ENCODE results near the gene ZMYM1. TPM values are rescaled to one million over a fixed set of nuclear protein-coding genes. Genes with fewer than 3 reads are reported as not detected.
"Not testable (repeated sequence)": the region's sequence is repeated elsewhere in the genome, so short reads cannot be mapped to it uniquely, and the experiment has no call there.

ZMYM1 gene
- total RNA-seq, 1 donor from 2014 or later, result 29.1 TPM

DNA sequence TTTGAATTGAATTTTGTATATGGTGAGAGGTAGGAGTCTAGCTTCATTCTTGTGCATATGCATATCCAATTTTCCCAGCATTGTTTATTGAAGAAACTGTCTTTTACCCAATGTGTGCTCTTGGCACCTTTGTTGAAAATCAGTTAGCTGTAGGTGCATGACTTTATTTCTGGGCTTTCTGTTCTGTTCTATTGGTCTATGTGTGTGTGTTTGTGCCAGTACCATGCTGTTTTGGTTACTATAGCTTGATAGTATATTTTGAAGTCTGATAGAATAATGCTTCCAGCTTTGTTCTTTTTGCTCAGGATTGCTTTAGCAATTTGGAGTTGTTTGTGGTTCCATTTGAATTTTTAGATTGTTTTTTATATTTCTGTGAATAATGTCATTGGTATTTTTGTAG is 9.4 kb upstream of the ZMYM1 start:
- H3K4me1 Mint-ChIP-seq (ENCODE audit: unreplicated experiment), result no peaks in the 10 kb centered on the region
- TF ChIP-seq, protein P1, sequence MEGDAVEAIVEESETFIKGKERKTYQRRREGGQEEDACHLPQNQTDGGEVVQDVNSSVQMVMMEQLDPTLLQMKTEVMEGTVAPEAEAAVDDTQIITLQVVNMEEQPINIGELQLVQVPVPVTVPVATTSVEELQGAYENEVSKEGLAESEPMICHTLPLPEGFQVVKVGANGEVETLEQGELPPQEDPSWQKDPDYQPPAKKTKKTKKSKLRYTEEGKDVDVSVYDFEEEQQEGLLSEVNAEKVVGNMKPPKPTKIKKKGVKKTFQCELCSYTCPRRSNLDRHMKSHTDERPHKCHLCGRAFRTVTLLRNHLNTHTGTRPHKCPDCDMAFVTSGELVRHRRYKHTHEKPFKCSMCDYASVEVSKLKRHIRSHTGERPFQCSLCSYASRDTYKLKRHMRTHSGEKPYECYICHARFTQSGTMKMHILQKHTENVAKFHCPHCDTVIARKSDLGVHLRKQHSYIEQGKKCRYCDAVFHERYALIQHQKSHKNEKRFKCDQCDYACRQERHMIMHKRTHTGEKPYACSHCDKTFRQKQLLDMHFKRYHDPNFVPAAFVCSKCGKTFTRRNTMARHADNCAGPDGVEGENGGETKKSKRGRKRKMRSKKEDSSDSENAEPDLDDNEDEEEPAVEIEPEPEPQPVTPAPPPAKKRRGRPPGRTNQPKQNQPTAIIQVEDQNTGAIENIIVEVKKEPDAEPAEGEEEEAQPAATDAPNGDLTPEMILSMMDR (IDR thresholded peaks at IDR 0.05; ENCODE audit: unreplicated experiment), result no peak
- H3K27me3 Mint-ChIP-seq (ENCODE audit: unreplicated experiment), result peaks cover 4% of the 10 kb centered on the region
- H3K9me3 Mint-ChIP-seq (ENCODE audit: unreplicated experiment), result no peaks in the 10 kb centered on the region
- no peak overlapping the region for H3K4me3 Mint-ChIP-seq (ENCODE audit: unreplicated experiment)
- no peak overlapping the region for H3K27ac Mint-ChIP-seq (ENCODE audit: unreplicated experiment)
- no peak for DNase-seq (ENCODE audit: low spot score)
- no peaks in the 10 kb centered on the region for H3K36me3 Mint-ChIP-seq (ENCODE audit: low read depth, unreplicated experiment)

DNA sequence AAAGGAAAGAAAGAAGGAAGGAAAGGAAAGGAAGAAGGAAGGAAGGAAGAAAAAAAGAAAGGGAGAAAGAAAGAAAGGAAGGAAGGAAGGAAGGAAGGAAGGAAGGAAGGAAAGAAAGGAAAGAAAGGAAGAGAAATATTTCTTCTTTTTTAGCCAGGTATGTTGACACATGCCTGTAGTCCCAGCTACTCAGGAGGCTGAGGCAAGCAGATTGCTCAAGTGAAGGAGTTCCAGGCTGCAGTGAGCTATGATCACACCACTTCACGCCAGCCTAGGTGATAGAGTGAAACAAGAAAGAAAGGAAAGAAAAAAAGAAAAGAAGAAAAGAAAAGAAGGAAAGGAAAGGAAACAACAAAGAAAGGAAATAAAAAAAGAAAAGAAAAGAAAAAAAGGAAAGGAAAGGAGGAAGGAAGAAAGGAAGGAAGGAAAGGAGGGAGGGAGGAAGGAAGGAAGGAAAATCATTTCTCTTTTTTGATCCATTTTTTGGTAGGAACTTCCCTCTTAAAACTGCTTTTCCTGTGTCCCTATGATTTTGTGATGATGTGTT is 5.8 kb upstream of the ZMYM1 start:
- no peak for DNase-seq (ENCODE audit: low spot score)
- peaks cover 6% of the 10 kb centered on the region for H3K27me3 Mint-ChIP-seq (ENCODE audit: unreplicated experiment)
- H3K36me3 Mint-ChIP-seq (ENCODE audit: low read depth, unreplicated experiment), result no peaks in the 10 kb centered on the region
- no peaks in the 10 kb centered on the region for H3K9me3 Mint-ChIP-seq (ENCODE audit: unreplicated experiment)
- H3K27ac Mint-ChIP-seq (ENCODE audit: unreplicated experiment), result no peak overlapping the region
- TF ChIP-seq, protein P1 (IDR thresholded peaks at IDR 0.05; ENCODE audit: unreplicated experiment), result no peak
- H3K4me1 Mint-ChIP-seq (ENCODE audit: unreplicated experiment), result no peaks in the 10 kb centered on the region
- H3K4me3 Mint-ChIP-seq (ENCODE audit: unreplicated experiment), result no peak overlapping the region

DNA sequence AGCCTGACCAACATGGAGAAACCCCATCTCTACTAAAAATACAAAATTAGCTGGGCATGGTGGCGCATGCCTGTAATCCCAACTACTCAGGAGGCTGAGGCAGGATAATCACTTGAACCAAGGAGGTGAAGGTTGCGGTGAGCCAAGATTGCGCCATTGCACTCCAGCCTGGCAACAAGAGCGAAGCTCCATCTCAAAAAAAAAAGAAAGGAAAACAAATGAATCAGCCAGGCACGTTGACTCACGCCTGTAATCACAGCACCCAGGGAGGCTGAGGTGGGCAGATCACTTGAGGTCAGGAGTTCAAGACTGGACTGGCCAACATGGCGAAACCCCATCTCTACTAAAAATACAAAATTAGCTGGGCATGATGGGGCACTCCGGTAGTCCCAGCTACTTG is 2.8 kb upstream of the ZMYM1 start:
- not testable (repeated sequence) for H3K27ac Mint-ChIP-seq (ENCODE audit: unreplicated experiment)

DNA sequence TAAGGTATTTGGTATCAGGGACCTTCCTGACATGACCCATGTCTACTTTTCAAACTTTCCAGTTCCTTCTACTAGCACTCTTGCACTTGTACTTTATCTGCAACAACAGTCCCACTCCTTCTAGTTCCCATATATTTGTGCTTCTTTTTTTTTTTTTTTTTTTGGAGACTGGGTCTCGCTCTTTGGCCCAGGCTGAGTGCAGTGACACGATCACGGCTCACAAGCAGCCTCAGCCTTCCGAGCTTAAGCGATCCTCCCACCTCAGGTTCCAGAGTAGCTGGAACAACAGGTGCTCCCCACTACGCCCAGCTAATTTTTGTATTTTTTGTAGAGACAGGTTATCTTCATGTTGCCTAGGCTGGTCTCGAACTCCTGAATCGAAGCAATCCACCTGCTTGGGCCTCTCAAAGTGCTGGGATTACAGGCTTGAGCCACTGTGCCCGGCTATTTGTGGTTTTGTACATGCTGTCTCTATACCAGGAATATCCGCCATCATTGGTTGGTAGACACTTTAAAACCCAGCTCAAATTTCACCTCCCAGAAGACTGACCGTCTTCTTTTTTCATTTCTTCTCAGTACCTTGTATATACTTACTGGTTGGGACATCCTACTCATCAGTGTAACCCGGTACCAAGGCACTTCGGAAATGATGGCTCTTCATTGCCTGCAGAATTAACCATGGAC is 1.1 kb downstream of the ZMYM1 start:
- H3K4me1 Mint-ChIP-seq (ENCODE audit: unreplicated experiment), result peaks cover 16% of the 10 kb centered on the region
- H3K27ac Mint-ChIP-seq (ENCODE audit: unreplicated experiment), result peak overlapping the region; percentile 52
- DNase-seq (ENCODE audit: low spot score), result no peak
- H3K27me3 Mint-ChIP-seq (ENCODE audit: unreplicated experiment), result peaks cover 2% of the 10 kb centered on the region
- TF ChIP-seq, protein P1 (IDR thresholded peaks at IDR 0.05; ENCODE audit: unreplicated experiment), result no peak
- H3K9me3 Mint-ChIP-seq (ENCODE audit: unreplicated experiment), result no peaks in the 10 kb centered on the region
- peak overlapping the region; percentile 99 for H3K4me3 Mint-ChIP-seq (ENCODE audit: unreplicated experiment)
- H3K36me3 Mint-ChIP-seq (ENCODE audit: low read depth, unreplicated experiment), result no peaks in the 10 kb centered on the region

More for the DNA sequence above, 2.8 kb upstream of the ZMYM1 start:
- not testable (repeated sequence) for DNase-seq (ENCODE audit: low spot score); H3K36me3 Mint-ChIP-seq (ENCODE audit: low read depth, unreplicated experiment); H3K4me3 Mint-ChIP-seq (ENCODE audit: unreplicated experiment); H3K27me3 Mint-ChIP-seq (ENCODE audit: unreplicated experiment); H3K9me3 Mint-ChIP-seq (ENCODE audit: unreplicated experiment)
- H3K4me1 Mint-ChIP-seq (ENCODE audit: unreplicated experiment), result peaks cover 15% of the 10 kb centered on the region

DNA sequence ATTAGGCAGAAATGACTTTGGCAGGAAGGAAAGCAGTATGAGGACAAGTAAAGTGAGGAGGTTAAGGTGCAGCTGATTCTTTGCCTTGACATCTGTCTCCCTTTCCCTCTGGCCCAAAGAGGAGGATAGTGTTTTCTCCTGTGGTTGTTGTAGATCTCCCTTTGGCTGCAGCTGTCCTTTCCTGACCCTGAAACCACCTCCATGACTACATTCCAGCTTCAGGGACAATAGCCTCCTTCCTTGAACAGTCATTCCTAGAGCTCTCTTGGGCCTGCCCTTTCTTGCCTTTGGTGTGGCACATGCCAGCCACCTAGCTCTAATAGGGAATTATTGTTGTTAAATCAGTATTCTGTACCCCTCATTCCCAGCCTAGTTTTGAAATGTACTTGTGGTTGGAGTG is 6.2 kb downstream of the ZMYM1 start:
- Mint-ChIP-seq H3K4me3 (ENCODE audit: unreplicated experiment) (no peak overlapping the region), H3K4me1 (ENCODE audit: unreplicated experiment) (peaks cover 8% of the 10 kb centered on the region), H3K9me3 (ENCODE audit: unreplicated experiment) (no peaks in the 10 kb centered on the region), H3K27ac (ENCODE audit: unreplicated experiment) (no peak overlapping the region), H3K36me3 (ENCODE audit: low read depth, unreplicated experiment) (no peaks in the 10 kb centered on the region), H3K27me3 (ENCODE audit: unreplicated experiment) (peaks cover 3% of the 10 kb centered on the region)
- TF ChIP-seq, protein P1 (IDR thresholded peaks at IDR 0.05; ENCODE audit: unreplicated experiment), result no peak
- no peak for DNase-seq (ENCODE audit: low spot score)

All from endothelial cell (in vitro differentiated cells).